A172 (cell line): ENCODE data around the gene PTPRM. TPM values are rescaled to one million over a fixed set of nuclear protein-coding genes. Genes with fewer than 3 reads are reported as not detected.
A peak's percentile ranks its signal among the peaks of the same experiment; 100 is the strongest.

ENCODE experiments used
- DNase-seq: peaks from one replicate; pipeline ENCODE4 v3.0.0-alpha.2; 2015; ENCODE audit warnings: low spot score
- total RNA-seq: library from RNA; depleted of rRNA; stranded (reverse); fragments of >200 nt; shearing (Covaris generic); gene quantifications from 2 replicates; pipeline ENCODE4 v1.2.3, GENCODE V29; 2014

The PTPRM gene
- total RNA-seq, 1 experiment from 2014 or later, result 26.4 TPM

DNA sequence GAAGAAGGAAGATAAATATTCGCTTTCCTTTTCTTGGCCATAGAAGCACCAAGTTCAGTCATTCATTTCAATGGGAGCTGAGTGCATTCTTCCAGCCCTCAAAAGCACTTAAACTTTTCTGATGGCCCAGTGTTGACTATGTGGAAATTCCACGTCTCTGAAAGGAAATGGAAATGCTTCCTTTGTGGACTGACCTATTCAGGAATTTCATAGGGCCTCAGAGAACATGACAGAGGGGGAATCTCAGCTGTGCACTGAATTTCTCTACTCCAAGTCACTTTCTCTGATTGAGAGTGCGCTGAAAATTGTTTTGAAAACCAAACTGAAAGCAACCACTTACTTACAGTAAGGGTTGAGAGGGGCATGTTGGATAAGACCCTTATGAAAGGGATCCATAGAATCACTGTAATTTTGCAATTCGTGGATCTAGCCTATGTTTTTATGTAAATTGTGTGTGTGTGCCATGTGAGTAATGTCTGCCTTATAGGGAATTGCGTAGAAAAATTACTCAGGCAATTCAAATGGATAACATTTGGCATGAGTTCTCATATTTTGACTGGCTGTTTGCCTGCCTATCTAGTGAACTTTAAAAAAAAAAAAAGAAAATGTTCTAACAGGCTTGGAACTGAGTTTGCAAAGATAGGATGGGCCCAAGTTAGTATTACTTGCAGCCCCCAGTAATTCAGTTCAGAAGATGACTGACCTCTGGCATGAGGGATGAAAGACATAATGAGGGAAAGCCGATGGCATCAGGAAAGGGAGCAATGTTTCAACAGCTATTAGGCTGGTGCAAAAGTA, 437.0 kb downstream of the PTPRM start:
- DNase-seq, result no peak

DNA sequence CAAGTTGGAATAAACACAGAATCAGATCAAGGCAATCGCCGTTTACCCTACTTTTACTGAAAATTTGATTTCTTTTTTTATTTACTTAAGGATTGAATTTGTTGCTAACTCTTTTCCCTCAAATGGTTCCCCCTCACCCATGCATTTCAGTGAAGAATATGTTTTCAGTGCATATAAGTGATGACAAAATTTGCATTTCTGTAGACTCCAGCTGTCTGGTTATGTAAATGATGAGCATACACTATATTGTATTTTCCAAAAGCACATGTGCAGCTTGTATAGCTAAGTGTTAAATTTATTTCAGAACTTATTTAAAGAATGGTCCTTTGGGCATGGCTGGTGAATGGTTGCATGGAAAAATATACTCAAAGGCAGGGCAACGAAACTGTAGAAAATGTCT, 437.7 kb downstream of the PTPRM start:
- no peak for DNase-seq

DNA sequence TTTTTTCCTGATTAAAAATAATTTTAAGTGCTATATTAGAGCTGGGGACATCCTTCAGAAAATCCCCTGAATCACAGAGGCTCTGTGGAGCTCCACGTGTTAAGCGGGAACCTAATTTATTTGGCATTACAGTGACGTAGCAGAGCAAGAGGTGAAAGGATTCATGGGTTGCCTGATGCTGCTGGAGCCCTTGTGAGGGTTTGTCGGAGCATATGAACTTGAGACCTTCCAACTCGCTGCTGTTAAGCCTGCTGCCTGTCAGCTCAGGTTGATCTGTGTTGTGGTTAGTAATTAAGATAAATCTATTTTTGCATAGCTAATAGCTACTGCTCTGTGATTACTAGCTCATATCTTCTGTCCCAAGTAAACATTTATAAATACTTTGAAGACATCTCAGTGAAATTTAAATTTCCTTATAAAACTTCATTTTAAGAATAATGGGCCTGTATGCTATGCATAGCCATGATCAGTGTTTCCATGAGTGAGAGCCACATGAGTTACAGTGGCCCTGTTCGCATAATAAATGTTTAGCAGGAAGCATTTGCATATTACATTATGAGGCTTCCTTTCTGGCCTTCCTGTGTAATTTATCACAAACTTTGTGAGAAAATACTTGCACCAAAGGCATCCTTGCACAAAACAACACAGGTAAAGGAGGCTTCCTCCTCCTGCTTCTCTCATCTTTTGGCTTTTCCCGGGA, 438.9 kb downstream of the PTPRM start:
- DNase-seq, result no peak

DNA sequence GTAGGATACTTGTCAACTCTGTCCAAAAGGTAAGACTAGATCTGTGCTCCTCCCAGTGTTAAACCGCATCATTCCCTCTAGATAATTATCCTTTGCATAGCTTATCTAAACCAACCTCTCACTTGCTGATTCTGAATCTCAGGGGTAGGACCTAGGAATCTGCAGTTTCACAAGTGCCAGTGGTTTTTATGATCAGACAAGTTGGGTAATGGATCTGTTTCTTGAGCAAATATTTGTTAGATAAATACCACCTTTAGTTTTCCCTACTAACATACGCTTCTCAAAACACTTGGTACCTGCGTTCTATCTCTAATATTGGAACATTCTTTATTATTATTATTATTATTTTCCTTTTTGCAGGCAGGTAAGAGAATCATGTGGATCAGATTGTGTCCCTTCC, 439.9 kb downstream of the PTPRM start:
- no peak for DNase-seq

DNA sequence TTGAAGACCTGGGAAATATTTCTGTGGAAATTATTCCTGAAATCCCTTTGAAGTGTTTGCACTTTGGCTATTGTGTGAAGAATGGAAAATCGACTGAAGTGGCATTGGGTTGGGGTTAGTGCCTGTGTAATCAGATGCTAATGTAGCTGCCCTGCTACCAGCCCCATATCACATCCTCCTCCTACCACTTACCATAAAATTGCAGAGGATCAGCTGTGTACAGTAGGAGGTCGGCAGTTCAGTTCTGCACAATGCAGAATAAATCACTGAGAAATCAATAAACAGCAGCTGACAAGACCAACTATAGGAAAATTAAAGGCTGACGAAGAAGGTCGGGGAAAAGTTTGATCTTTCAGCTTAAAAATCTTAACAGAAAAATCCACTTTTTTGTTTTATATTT, 440.9 kb downstream of the PTPRM start:
- DNase-seq, result no peak

DNA sequence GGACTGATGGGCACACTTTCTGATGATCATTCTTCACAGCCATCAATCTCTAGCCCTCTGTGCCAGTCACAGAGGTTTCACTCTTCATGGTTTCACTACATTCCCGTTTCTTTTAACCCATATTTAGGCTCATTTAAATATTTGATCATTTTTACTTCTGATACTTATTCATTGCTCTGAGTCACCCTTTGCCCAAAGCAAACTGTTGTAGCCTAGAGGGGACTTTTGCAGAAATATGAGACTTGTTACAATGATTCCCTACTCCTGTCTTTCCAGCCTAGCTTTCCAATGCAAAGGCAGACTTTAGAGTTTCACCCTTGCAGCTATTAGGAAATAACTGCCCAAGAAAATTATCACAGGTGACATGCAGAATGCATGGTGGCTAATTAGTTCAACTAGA, 444.2 kb downstream of the PTPRM start:
- no peak for DNase-seq

DNA sequence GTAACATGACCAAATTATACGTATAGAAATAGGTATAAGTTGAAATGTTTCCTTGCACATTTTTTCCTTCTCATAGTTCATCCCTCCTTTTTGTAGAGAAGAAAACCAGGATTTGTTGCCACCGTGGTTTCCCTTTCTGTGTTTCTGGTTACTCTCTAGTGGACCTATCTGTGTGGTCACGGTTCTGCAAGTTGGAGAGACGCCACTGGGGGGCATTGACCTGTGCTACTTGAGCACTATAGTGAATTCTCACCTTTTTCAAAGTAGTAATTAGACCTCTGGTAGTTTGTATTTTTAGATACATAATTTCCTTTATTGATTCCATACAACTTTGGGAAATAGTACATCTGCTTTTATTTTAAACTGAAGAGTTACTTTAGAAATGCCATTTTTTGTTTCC, 444.8 kb downstream of the PTPRM start:
- DNase-seq, result no peak

DNA sequence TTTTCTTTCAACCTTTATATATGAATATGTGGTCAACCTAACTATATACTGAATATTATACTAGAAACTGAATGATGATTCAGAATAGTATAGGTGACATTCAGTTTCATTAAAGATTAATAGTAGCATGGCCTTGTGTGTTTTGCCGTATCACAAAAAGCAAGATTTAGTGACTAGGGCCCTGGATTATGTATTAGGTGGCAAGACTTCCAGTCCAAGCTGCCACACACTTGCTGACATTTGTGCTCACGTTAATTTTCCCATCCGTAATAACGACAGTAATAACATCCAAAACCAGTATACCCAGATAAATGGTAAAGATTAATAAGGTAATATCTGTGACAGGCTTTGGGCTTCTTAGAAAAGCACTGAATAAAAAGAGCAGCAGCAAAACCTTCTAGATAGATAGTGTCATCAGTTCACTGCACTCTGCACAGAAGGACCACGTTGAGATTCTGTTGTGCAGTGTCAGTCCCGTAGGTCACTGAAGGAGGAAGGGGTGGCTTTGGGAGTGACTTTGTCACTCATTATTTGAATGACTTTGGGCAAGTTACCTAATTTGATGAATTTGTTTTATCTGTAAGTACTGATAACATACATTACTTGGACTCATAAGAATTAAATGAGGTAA, 451.7 kb downstream of the PTPRM start:
- no peak for DNase-seq

DNA sequence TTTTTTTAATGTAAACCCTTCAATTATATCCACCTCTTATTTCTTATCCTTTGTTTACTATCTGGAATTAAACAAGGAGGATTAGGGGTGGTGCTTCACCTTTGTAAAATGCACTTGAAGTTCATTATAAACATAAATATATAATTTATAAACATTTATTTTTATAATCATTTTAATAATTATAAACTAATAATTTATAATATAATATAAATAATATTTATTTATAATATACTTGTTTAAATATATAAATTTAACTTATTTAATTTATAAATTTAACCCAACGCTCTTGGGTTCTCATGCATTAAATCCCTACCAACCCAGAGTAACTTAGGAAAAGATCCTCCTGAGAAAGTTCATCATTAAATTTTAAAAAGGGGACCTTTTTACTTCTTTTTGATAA, 452.5 kb downstream of the PTPRM start:
- no peak for DNase-seq

DNA sequence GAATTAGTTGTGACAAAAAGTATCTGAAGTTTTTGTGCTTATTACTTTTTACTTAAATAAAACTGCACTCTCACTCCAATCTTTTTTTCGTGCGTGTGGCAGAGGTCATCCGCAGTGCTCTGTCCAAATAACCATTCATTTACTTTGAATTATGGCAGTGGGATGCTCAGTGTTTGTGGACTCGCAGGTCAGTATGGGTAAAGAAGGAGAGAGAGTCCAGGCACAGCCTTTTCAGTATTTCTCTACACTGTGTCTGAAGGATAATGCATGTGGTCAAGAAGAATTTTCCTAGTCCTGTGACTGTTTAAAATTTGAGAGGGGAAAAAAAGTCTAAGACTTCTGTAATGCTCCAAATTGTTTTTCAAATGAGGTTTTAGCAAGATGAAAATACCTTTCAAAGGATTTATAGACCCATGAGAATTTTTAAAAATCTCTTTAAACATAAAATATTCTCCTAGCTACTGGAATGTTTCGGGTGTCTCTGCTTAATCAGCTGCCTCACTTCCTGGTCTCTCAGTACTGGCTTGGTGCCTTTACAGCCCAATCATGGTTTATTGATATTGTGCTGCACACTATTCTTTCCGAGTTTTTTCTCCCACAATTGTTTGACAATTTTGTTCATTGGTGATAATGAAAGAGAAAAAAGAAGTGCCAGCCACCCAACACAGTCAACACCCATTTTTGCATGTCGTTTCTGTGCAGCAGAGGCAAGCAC, 453.2 kb downstream of the PTPRM start:
- no peak for DNase-seq

DNA sequence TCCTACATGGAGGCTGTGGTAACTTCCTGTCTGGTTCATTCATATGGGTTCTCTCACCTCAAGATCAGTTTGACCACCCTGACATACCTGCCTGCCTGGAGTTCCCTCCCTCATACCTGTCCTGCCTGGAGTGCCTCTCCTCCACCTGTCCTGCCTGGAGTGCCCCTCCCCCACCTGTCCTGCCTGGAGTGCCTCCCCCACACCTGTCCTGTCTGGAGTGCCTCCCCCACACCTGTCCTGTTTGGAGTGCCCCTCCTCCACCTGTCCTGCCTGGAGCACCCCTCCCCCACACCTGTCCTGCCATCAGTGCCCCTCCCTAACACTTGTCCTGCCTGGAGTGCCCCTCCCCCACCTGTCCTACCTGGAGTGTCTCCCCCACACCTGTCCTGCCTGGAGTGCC, 461.9 kb downstream of the PTPRM start:
- no peak for DNase-seq

DNA sequence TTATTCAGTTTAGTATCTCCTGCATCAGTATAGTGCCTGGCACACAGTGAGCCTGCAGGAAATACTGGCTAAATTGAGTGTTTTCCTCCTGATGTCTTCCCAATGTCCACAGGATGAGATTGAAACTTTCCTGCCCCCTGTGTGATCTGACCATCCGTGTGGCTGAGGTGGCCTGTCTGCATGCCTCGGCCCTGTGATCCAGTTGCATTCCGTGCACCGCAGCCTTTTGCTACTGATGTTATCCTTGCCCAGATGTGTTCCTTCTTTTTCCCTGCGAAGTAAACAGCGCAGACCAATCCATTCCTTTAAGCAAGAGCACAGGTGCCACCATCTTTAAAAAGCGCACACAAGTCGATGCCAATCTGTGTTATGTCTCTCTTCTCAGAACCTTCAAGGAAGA, 462.6 kb downstream of the PTPRM start:
- DNase-seq, result no peak

DNA sequence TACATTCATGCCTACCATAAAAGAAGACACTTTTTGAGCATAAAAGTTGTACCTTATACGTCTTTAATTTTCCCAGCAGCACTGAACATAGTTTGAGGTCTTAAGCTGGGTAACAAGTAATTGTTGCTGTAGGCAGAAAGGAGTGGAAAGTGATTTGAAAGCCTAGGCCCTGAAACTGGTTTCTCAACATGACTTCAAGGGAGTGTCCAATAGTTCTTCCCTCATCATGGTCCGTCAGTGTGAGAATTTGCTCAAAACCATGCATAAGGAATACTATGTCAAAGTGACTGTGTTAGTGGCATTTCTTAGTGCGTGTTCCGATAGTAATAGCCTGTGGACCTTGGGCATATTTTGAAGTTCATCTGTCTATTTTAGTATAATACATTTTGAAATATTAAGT, 463.1 kb downstream of the PTPRM start:
- DNase-seq, result no peak

DNA sequence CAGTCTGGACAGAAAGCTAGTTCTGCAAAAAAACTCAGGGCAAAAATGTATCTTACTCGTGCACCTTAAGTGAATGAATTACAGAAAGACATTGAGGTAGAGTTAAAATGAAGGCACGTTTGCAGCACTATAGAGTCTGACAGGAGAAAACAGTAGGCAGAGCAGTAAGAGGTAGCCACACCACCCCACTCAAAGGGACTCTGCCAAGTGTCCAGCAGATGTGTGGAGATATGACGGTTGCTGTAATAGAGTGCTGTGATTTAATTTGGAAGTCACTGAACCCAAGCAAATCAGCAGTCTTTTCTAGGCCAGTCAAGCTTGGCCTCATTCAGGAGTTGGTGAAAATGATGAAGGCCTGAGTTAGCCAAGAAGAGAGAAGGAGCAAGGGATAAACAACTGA, 464.4 kb downstream of the PTPRM start:
- no peak for DNase-seq

DNA sequence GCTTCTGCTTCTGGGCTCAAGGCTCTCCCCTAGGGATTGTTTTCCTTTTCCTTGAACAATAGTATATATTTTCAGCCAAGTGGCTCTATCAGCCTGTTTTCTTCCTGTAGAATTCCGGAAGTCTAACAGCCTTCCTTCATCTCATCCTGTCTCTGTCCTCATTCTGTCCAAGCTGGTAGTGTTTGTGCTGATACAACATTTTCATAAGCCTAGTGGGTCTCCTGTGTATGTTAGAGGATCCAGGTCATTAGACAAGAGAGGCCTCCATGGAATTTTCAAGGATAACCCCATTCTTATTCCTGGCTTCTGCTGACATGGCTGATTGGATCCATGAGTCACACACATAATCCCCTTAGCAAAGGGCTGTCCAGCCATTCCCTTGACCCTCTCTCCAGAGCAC, 467.6 kb downstream of the PTPRM start:
- DNase-seq, result no peak

DNA sequence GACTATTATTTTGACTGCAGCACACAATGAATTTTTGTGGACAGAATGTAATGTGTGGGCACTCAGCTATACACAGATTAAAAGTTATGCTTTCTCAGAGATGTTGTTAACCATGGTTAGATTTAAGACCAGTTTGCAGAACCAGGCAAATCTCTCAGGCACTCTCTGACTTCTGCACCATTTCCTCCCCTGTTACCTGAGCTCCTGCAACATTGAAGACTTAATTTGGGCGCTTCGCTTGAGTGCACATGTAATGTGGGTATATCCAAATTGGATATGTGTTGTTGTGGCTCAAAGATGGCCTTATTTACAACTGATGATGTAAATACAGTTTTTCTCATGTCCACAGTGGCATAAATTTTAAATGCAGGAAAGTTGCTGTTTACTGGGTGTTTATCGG, 469.4 kb downstream of the PTPRM start:
- DNase-seq, result no peak

DNA sequence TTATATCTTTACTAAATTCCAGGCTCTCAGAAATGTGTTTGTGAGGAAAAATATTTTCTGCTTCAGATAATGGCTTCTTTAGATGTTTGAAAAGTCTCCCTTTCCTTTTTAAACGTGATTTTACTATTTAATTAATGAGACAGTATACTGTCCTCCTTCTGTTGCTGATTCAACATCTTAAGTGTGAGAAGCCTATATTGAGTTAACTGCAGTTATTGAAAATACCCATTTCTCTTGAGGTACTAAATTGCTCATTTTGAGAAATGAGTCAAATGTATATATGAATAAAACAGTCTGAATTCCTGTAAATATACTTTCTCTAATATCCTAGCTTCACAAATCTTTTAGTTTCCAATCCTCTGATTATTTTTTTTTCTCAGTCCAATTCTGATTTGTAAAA, 470.2 kb downstream of the PTPRM start:
- no peak for DNase-seq

DNA sequence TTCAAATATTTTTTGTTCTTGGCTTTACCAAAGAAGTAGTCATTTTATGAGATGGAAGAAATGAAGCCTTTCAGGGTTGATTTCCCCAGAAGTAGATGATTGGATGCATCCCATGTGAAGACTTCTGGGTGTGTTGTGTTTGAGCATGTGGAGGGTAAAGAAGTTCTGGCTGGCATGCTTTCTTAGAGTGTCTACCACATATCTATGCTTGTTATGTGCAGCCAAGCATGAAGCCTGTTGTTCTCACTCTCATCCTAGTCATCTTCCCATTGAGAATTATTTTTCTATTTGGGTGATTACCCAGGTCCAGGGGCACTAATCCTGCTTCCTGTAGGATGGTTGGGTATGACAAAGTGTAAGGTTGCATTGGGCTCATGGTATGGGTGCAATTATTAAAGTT, 472.9 kb downstream of the PTPRM start:
- DNase-seq, result no peak

DNA sequence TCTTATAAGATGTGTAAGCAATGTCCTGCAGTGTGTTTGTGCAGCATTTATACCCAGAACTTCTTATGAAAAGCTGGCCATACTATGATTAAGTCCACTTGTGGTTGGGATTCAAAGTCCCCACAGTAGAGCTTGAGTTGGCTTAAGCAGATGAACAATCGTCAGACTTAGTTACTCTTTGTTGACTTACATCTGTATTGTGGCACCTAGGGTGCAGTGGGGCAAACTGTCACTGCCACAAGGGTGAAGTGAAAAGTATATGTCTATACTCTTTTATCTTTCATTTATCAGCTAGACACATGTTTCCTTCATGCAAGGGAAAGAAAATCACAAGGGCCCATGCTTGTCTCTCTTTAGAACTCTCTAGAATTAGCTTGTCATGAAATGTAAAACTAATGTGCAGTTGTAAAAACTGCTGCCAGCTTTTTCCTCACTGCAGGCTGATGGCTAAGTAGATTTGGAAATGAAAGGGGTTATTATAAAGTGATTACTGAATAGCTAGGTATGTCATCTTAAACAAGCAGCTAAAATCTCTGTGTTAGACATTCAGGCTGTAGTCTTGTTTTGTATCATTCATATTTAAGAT, 474.5 kb downstream of the PTPRM start:
- no peak for DNase-seq

DNA sequence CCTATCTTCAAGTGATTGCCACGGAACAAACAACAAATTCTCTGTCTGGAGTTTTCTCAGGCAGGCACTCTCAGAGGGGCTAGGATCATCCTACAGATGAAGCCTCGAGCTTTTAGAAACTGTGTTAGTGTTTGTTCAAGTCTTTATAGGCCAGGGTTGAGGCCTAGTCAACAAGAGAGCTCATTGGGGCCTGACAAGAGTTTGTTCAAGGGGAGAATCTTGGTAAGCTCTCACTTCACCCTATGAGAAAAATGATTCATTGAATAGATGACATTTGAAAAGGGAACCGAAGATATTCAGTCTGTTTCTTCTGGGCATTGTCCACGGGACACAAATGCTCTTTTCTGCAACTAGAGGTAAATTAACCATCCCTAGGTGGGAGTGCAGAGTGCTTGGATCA, 476.9 kb downstream of the PTPRM start:
- no peak for DNase-seq

DNA sequence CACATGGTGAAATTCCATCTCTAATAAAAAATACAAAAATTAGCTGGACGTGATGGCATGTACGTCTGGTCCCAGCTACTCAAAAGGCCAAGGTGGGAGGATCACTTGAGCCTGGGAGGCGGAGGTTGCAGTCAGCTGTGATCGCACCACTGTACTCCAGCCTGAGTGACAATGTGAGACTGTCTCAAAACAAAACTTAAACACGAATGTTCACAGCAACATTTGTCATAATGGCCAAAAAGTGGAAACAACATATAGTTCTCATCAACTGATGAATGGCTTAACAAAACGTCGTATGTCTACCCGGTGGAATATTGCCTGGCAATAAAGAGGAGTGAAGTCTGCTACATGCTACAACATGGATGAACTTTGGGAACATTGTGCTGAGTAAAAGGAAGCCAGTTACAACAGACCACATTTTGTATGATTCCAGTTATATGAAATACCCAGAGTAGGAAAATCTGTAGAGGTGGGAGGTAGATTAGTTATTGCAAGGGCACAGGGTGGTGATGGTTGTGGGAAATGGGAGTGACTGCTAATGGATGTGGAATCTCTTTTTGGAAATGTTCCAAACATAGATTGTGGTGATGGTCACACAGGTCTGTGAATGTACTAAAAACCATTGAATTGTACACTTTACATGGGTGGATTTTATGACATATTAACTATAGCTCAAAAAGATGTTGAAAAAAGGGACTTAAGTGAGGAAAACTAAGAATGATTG, 478.2 kb downstream of the PTPRM start:
- DNase-seq, result peak; percentile 6
